ENCODE data around the gene SLC35B2.

DNA sequence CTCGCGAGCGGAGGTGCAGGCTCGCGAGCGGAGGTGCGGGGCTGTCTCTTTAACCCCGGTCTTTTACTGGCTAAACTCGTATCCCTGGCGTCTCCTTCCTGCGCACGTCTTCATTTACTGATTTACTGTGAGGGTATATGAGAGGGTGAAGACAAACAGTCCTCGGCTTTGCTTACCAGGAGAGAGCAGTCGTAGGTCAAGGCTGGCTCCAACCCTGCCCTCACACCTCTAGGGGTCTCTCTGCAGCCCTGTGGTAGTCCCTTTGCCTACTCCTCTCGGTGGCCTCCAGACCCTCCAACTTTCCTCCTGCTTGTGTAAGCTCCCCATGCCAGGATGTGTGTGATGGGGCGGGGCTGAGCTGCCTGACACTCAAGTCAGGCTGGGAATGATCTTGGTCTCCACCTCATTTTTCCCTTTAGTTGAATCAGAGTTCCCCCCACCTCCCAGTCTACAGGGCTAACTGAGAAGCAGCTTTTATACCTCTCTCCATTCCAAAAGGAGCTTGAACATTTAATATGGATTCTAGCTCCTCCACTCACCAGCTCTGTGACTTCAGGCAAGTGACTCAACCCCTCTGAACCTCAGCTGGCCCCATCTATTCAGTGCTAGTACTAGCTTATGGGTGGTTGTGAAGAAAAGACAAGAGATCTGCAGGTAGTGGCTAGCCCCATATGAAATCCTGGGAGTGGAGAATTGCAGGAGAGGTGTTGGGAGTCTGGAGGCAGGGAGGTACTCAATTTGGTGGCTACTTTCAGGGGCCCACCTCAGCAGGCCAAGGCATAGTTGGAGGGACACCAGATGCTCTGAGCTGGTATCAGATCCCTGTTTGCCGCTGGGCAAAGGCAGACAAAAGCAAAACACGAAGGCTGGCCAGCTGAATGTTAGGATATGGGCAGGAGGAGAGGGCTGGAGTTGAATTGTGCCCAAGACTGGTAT is 33.0 kb downstream of the SLC35B2 start:
- TF ChIP-seq, protein P1, sequence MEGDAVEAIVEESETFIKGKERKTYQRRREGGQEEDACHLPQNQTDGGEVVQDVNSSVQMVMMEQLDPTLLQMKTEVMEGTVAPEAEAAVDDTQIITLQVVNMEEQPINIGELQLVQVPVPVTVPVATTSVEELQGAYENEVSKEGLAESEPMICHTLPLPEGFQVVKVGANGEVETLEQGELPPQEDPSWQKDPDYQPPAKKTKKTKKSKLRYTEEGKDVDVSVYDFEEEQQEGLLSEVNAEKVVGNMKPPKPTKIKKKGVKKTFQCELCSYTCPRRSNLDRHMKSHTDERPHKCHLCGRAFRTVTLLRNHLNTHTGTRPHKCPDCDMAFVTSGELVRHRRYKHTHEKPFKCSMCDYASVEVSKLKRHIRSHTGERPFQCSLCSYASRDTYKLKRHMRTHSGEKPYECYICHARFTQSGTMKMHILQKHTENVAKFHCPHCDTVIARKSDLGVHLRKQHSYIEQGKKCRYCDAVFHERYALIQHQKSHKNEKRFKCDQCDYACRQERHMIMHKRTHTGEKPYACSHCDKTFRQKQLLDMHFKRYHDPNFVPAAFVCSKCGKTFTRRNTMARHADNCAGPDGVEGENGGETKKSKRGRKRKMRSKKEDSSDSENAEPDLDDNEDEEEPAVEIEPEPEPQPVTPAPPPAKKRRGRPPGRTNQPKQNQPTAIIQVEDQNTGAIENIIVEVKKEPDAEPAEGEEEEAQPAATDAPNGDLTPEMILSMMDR (IDR thresholded peaks at IDR 0.05 in 8 of 11, conservative IDR thresholded peaks at IDR 0.05 in 3 of 11) = no peak
- no peak for TF ChIP-seq POLR2A (IDR thresholded peaks at IDR 0.05)

Data from spleen (tissue), 7 donors.